ENCODE data around the gene SLC24A3.

- TF ChIP-seq CTCF (IDR thresholded peaks at IDR 0.05) (no peak), POLR2A (IDR thresholded peaks at IDR 0.05) (no peak)
Measured at GRCh38 chr20:19695081-19695480, 482.6 kb downstream of the SLC24A3 start.

Data from heart left ventricle (tissue), 13 donors.